ENCODE data around the gene ROBO3. TPM values are rescaled to one million over a fixed set of nuclear protein-coding genes. Genes with fewer than 3 reads are reported as not detected.

ROBO3 gene, protein sequence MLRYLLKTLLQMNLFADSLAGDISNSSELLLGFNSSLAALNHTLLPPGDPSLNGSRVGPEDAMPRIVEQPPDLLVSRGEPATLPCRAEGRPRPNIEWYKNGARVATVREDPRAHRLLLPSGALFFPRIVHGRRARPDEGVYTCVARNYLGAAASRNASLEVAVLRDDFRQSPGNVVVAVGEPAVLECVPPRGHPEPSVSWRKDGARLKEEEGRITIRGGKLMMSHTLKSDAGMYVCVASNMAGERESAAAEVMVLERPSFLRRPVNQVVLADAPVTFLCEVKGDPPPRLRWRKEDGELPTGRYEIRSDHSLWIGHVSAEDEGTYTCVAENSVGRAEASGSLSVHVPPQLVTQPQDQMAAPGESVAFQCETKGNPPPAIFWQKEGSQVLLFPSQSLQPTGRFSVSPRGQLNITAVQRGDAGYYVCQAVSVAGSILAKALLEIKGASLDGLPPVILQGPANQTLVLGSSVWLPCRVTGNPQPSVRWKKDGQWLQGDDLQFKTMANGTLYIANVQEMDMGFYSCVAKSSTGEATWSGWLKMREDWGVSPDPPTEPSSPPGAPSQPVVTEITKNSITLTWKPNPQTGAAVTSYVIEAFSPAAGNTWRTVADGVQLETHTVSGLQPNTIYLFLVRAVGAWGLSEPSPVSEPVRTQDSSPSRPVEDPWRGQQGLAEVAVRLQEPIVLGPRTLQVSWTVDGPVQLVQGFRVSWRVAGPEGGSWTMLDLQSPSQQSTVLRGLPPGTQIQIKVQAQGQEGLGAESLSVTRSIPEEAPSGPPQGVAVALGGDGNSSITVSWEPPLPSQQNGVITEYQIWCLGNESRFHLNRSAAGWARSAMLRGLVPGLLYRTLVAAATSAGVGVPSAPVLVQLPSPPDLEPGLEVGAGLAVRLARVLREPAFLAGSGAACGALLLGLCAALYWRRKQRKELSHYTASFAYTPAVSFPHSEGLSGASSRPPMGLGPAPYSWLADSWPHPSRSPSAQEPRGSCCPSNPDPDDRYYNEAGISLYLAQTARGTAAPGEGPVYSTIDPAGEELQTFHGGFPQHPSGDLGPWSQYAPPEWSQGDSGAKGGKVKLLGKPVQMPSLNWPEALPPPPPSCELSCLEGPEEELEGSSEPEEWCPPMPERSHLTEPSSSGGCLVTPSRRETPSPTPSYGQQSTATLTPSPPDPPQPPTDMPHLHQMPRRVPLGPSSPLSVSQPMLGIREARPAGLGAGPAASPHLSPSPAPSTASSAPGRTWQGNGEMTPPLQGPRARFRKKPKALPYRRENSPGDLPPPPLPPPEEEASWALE (N-terminal part only)
- total RNA-seq (2022) (5.7 and 6.2 TPM in 2 replicates), Bru-seq, nascent RNA (percentile 28 among the genes with signal in this experiment), BruChase-seq, experiment 1, labeled RNA remaining after a 2-hour chase (percentile 19 among the genes with signal in this experiment), BruChase-seq, experiment 2, labeled RNA remaining after a 6-hour chase (percentile 27 among the genes with signal in this experiment)
- long read RNA-seq, partial matches to known transcripts, result 4 of 10 reads
- long read RNA-seq, other reads (novel, unspliced or antisense), result 6 of 10 reads

DNA sequence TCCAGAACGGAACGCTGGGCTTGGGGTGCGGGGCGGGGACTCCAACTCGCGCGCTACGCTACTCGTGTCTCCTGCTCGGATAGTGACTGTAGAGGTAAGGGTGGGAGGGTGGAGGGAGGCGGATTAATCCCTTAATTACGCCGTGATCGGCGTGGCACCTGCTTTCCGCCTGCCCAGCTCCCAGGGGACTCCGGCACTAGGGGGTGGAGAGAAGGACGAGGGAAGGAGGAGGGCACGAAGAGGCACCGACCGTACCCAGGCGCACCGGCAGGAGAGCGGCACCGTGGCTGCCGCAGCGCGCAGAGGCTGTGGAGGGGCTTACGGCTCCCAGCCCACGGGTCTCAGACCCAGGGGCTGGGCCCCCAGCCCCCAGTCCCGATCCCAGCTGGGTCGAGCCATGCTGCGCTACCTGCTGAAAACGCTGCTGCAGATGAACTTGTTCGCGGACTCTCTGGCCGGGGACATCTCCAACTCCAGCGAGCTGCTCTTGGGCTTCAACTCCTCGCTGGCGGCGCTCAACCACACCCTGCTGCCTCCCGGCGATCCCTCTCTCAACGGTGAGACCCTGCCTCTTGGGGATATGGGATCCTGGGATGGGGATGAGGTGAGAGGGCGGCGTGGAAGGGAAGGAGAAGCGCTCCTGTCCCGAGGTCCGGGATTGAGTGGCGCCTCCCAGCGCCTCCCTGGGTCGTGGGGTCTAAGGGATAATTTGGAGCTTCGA is at the start of gene ROBO3:
ROBO3 (plus strand) TSS at position 252 of the 721 bp plus-strand sequence; CDS start at position 398, 146 bp downstream.
- no peaks in the 10 kb centered on the region for H3K9me3 ChIP-seq
- peaks cover 7% of the 10 kb centered on the region for H3K4me1 Mint-ChIP-seq (ENCODE audit: low read depth, unreplicated experiment)
- no peak for TF ChIP-seq CTCF (IDR thresholded peaks at IDR 0.05; ENCODE audit: insufficient read depth in 1 of 2, low read depth in 1 of 2, low read length in 1 of 2, severe bottlenecking in 1 of 2, unreplicated experiment in 1 of 2)
- DNase-seq, result peak in 1 of 2 experiments; percentile 39
- H3K4me3 ChIP-seq (ENCODE audit: low read depth, low read length), result peak within 1 kb of the TSS; percentile 19
- H3K36me3 Mint-ChIP-seq (ENCODE audit: insufficient read depth, unreplicated experiment), result no peaks in the 10 kb centered on the region
- no peak within 1 kb of the TSS for H3K27ac Mint-ChIP-seq (ENCODE audit: unreplicated experiment)
- no peaks in the 10 kb centered on the region for H3K36me3 ChIP-seq (ENCODE audit: control insufficient read depth, insufficient read depth, low read length)
- H3K4me1 ChIP-seq, result peaks cover 22% of the 10 kb centered on the region
- no peaks in the 10 kb centered on the region for H3K9me3 Mint-ChIP-seq (ENCODE audit: unreplicated experiment)
- H3K27me3 Mint-ChIP-seq (ENCODE audit: insufficient read depth, unreplicated experiment), result peaks cover 45% of the 10 kb centered on the region
- no TSS peak for BruUV-seq (replicated peaks)
- peaks cover 16% of the 10 kb centered on the region for H3K27me3 ChIP-seq (replicated peaks; ENCODE audit: control insufficient read depth, insufficient read depth, low read length)
- peak within 1 kb of the TSS; percentile 32 for H3K4me3 Mint-ChIP-seq (ENCODE audit: unreplicated experiment)
- intact Hi-C loops (cut with micrococcal nuclease; ENCODE audit: unreplicated experiment), result no loop called here
- CTCF ChIA-PET, result interaction anchor here (1.0 to 2.9 kb wide), 10 partner anchors 11 to 280 kb away, joined by 3 to 37 read pairs (median 7); partner anchors contain the start of genes SIAE and SPA17
- POLR2A ChIA-PET, result no interaction called here

DNA sequence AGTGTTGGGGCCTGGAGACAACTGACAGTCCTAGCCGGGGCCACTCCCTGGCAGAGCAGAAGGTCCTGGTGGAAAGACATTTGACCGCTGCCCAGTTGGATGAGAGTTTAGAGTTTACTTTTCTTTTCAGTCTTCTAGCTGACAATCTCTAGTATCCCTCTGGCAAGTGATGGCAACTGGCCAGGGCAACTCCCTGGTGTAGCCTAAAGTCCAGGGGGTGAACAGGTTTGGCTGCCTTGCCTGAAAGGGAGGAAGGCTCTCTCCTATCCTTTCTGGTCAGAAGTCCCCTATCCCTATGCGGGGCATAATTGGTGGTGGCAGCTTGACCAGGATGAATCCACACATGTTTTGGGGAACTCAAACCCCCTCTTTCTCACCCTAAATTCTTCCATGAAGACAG is 48.2 kb upstream of the ROBO3 start:
- Histone ChIP-seq H3K36me3 (ENCODE audit: control insufficient read depth, insufficient read depth, low read length) (no peaks in the 10 kb centered on the region), H3K9me3 (no peaks in the 10 kb centered on the region), H3K4me1 (no peaks in the 10 kb centered on the region), H3K4me3 (ENCODE audit: low read depth, low read length) (no peak overlapping the region), H3K27me3 (replicated peaks; ENCODE audit: control insufficient read depth, insufficient read depth, low read length) (no peaks in the 10 kb centered on the region)
- no peaks in the 10 kb centered on the region for H3K9me3 Mint-ChIP-seq (ENCODE audit: unreplicated experiment)
- H3K4me1 Mint-ChIP-seq (ENCODE audit: low read depth, unreplicated experiment), result no peaks in the 10 kb centered on the region
- no peak for DNase-seq
- peaks cover 13% of the 10 kb centered on the region for H3K27me3 Mint-ChIP-seq (ENCODE audit: insufficient read depth, unreplicated experiment)
- intact Hi-C loops (cut with micrococcal nuclease; ENCODE audit: unreplicated experiment), result no loop called here
- no TSS peak for BruUV-seq (replicated peaks)
- no peak overlapping the region for H3K4me3 Mint-ChIP-seq (ENCODE audit: unreplicated experiment)
- ChIA-PET POLR2A (no interaction called here), CTCF (no interaction called here)
- H3K36me3 Mint-ChIP-seq (ENCODE audit: insufficient read depth, unreplicated experiment), result no peaks in the 10 kb centered on the region
- TF ChIP-seq CTCF (IDR thresholded peaks at IDR 0.05; ENCODE audit: insufficient read depth in 1 of 2, low read depth in 1 of 2, low read length in 1 of 2, severe bottlenecking in 1 of 2, unreplicated experiment in 1 of 2), result no peak
- no peak overlapping the region for H3K27ac Mint-ChIP-seq (ENCODE audit: unreplicated experiment)
